GM12874 (cell line): ENCODE measurements around the gene WWOX.

Experiments used
- TF ChIP-seq, protein P1 (sequence below): IDR thresholded peaks from 2 replicates; pipeline ENCODE4 v1.5.1; 2011; ENCODE audit warnings: low read depth, mild to moderate bottlenecking, control low read depth, low read length, moderate library complexity; ENCODE audit not compliant: insufficient read depth

WWOX gene

DNA sequence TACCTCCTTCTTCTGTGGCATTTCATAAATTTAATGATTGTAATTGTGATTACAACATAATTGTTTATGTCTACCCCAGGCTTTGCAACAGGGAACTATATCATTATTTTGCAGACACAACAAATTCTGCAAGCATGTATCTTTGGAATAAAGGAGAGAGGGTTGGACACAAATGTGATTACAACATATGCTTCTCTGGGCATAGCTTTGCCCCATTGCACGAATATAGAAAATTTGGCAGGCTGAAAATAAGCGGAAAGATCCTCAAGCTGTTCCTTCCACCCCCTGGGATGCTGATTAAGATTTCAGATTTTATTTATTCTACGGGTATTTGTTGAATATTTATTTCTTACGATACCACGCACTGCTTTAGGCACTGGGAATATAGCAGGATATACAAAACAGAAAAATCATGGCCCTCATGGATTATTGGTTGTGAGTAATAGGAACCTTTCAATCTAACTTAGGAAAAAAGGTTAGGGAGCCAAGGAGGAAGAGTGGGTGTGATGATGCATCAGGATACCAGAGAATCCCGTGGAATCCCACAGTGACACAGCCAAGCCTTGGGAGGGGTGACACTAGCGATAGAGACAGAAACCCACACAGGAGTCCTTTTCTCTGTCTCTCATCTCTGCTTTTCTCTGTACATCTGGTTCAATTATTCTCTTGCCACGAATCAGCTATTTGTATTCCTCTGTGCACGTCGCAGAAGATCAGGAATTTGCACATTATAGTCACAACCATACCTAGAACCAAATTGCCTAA is 980.4 kb downstream of the WWOX start:
- TF ChIP-seq, protein P1, sequence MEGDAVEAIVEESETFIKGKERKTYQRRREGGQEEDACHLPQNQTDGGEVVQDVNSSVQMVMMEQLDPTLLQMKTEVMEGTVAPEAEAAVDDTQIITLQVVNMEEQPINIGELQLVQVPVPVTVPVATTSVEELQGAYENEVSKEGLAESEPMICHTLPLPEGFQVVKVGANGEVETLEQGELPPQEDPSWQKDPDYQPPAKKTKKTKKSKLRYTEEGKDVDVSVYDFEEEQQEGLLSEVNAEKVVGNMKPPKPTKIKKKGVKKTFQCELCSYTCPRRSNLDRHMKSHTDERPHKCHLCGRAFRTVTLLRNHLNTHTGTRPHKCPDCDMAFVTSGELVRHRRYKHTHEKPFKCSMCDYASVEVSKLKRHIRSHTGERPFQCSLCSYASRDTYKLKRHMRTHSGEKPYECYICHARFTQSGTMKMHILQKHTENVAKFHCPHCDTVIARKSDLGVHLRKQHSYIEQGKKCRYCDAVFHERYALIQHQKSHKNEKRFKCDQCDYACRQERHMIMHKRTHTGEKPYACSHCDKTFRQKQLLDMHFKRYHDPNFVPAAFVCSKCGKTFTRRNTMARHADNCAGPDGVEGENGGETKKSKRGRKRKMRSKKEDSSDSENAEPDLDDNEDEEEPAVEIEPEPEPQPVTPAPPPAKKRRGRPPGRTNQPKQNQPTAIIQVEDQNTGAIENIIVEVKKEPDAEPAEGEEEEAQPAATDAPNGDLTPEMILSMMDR = no peak

DNA sequence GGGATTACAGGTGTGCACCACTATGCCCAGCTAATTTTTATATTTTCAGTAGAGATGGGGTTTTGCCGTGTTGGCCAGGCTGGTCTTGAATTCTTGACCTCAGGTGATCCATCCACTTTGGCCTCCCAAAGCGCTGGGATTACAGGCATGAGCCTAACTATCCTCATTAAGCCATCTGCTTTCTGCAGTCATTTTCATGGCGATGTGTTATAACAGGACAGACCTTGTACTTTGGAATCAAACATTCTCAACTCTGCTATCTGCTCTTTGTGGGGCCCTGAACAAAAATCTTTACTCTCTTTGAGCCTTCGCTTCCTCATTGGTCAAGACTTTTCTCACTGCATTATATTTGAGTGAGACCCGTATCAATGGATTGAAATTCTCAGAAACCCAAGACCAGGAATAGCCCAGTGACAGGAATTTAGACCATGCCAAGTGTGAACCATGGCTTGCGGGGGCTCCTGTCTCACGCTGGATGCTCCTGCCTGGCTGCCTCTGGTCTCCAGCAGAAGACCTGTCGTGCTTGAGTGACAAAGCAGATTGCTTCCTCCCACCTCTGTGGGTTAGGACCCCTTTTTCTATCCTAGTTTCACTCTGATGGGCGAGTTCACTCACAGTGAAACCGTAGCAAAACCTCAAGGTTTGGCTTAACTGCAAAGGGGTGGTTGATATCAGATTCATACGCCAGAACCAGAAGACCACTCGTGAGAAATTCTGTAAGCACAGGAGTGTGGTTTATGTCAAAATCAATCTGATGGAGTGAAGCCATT is 982.0 kb downstream of the WWOX start:
- TF ChIP-seq, protein P1 = no peak

DNA sequence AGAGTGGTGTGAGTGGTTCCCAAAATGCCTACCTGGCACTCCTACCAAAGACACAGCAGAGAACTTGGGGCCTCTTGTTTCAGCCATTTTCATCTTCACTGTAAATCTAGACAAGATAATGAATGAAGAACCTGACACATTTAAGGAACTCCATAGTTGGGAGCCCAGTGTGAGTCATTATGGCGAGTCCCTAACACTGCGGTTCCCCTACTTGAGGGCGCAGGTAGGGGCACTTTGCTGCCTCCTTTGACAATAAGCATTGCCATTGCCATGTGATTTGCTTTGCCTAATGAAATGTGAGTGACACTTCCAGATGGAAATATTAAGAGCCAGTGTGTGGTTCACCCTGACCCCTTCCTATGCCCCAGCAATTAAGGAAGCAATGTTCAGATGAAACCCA is 983.5 kb downstream of the WWOX start:
- TF ChIP-seq, protein P1 = no peak

DNA sequence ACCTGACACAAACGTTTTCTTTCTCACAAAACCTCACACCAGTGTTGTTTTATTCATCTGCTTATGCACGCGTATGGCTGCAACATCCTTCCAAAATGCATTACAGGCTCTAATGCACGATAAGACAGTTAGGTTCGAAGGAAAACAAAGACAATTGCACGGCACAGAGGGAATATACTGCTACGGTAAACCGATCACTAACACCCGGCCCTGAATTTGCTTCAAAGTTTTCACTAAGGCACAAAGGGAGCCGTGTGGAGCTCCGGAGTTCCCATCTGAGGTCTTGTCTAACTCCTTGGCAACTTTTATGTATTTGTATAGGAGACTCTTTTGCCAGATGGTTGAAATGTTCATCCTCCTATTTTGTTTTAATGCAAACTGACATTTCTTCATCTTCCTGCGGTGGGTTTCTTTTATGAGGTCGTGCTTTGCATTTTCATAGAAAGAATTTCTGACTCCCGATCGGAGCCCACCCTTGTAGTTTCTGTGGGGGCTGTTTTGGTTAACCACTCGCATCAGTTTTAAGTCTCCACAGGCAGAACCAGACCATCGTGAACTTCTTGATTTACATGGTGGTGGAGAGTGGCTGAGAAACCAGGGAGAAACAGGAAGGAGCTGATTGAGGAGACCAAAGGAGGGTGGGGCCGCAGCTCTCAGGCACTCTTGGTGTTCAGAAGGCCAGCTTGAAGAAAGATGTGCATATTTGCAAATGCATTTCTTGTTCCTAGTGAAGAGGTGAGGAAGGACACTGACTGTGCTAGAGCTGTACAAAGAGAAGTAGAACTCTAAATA is 984.2 kb downstream of the WWOX start:
- TF ChIP-seq, protein P1 = no peak

DNA sequence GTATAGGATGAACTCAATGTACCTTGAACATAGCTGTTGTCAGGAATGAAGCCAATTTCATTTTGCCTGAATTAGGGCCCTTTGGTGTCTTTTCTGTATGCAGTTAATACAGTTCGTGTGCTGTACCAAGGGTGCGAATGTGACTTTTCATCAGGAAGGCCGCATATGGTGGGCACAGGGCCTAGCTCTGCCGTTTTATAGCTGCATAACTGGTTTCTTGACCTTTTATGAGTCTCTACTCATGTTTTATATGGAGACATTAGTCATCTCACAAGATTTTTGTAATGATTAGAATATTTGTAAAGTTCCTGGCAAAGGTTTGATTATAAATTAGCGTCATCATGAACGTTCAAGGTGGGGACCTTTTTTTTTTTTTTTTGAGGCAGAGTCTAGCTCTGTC is 989.5 kb downstream of the WWOX start:
- TF ChIP-seq, protein P1 = no peak

DNA sequence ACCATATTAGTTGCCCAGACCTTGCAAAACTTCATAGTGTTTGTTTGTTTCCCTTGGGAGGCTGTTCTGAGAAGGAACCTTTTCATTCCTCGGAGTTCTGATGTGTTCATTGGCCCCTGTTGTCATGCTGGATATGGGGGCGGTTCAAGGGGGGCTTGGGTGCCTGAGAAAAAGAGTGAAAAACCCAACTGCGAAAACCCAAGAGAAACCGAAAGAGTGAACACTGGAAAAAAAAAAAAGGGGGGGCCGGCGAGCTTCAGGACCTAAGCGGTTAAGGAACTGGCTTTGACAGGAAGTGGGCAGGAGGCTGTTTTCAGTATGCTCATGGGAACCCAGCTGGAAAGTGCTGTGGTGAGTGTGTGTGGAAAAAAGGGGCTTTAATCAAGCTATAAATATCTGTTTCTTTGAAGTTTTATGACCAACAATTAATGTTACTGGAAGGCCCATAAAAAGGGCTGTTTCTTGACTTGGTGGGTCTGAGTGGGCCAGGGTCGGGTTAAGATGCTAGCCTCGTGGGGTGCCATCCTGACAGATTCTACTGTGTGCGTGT is 990.4 kb downstream of the WWOX start:
- TF ChIP-seq, protein P1 = no peak

DNA sequence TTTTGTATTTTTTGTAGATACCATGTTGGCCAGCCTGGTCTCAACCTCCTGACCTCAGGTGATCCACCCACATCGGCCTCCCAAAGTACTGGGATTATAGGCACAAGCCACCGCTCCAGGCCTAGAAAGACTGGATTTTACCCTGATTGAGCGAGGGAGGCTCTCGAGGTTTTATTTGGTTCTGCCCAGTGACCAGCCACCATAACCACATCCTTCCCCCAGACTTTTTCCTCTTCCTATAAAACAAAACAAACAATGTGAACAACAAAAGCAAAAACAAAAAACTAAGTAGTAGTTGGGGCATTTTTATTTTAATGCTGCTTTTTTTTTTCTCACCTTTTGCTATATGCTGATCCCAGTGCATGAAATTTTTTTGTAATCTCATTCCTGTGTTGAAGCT is 991.5 kb downstream of the WWOX start:
- TF ChIP-seq, protein P1 = no peak
